ENCODE measurements around the gene PTGR3.

Gene PTGR3

GRCh38 chr18:75203416-75204268, 5.3 kb downstream of the PTGR3 start:
- Histone ChIP-seq H3K27ac (ENCODE audit: low read length) (no peak overlapping the region), H3K79me2 (ENCODE audit: insufficient read depth, low read length) (peaks cover 93% of the 10 kb centered on the region), H3K27me3 (ENCODE audit: insufficient read depth, low read length, poor library complexity) (no peaks in the 10 kb centered on the region), H3K9me3 (ENCODE audit: insufficient read depth, low read length, severe bottlenecking) (no peaks in the 10 kb centered on the region), H2AFZ (ENCODE audit: low read depth, low read length) (no peak overlapping the region), H3K9ac (ENCODE audit: low read depth, low read length) (no peak overlapping the region), H3K4me1 (ENCODE audit: insufficient read depth, low read length) (peaks cover 28% of the 10 kb centered on the region), H4K20me1 (ENCODE audit: insufficient read depth, low read length) (peaks cover 63% of the 10 kb centered on the region), H3K4me3 (ENCODE audit: low read depth in 1 of 2, low read length in 2 of 2) (no peak overlapping the region), H3K36me3 (ENCODE audit: insufficient read depth, low read length) (peaks cover 44% of the 10 kb centered on the region), H3K4me2 (ENCODE audit: insufficient read depth, low read length) (no peak overlapping the region)
- ATAC-seq (ENCODE audit: insufficient read depth, low read depth) = no peak
- no peak for DNase-seq
- no peak for TF ChIP-seq EZH2 (IDR thresholded peaks at IDR 0.05; ENCODE audit: borderline replicate concordance, low read depth, low read length, severe bottlenecking)
- no peak for TF ChIP-seq CTCF (IDR thresholded peaks at IDR 0.05; ENCODE audit: borderline replicate concordance, extremely low read depth, low read length, poor library complexity, severe bottlenecking)

- H2AFZ ChIP-seq (ENCODE audit: low read depth, low read length) = no peak overlapping the region
- TF ChIP-seq CTCF (IDR thresholded peaks at IDR 0.05; ENCODE audit: borderline replicate concordance, extremely low read depth, low read length, poor library complexity, severe bottlenecking) (no peak), EZH2 (IDR thresholded peaks at IDR 0.05; ENCODE audit: borderline replicate concordance, low read depth, low read length, severe bottlenecking) (no peak)
- no peaks in the 10 kb centered on the region for H3K9me3 ChIP-seq (ENCODE audit: insufficient read depth, low read length, severe bottlenecking)
- peaks cover 85% of the 10 kb centered on the region for H3K79me2 ChIP-seq (ENCODE audit: insufficient read depth, low read length)
- H3K36me3 ChIP-seq (ENCODE audit: insufficient read depth, low read length) = peaks cover 40% of the 10 kb centered on the region
- no peaks in the 10 kb centered on the region for H3K27me3 ChIP-seq (ENCODE audit: insufficient read depth, low read length, poor library complexity)
- H3K27ac ChIP-seq (ENCODE audit: low read length) = no peak overlapping the region
- peaks cover 59% of the 10 kb centered on the region for H4K20me1 ChIP-seq (ENCODE audit: insufficient read depth, low read length)
- H3K4me1 ChIP-seq (ENCODE audit: insufficient read depth, low read length) = peaks cover 25% of the 10 kb centered on the region
- H3K9ac ChIP-seq (ENCODE audit: low read depth, low read length) = no peak overlapping the region
- H3K4me2 ChIP-seq (ENCODE audit: insufficient read depth, low read length) = no peak overlapping the region
- DNase-seq = no peak
- no peak overlapping the region for H3K4me3 ChIP-seq (ENCODE audit: low read depth in 1 of 2, low read length in 2 of 2)
- no peak for ATAC-seq (ENCODE audit: insufficient read depth, low read depth)
Measured at GRCh38 chr18:75202696-75203365, 6.1 kb downstream of the PTGR3 start.

- H3K27ac ChIP-seq (ENCODE audit: low read length) = no peak overlapping the region
- no peak overlapping the region for H3K4me2 ChIP-seq (ENCODE audit: insufficient read depth, low read length)
- peaks cover 77% of the 10 kb centered on the region for H3K79me2 ChIP-seq (ENCODE audit: insufficient read depth, low read length)
- H2AFZ ChIP-seq (ENCODE audit: low read depth, low read length) = no peak overlapping the region
- ATAC-seq (ENCODE audit: insufficient read depth, low read depth) (no peak), DNase-seq (no peak)
- peaks cover 41% of the 10 kb centered on the region for H3K36me3 ChIP-seq (ENCODE audit: insufficient read depth, low read length)
- H3K9me3 ChIP-seq (ENCODE audit: insufficient read depth, low read length, severe bottlenecking) = no peaks in the 10 kb centered on the region
- H3K4me3 ChIP-seq (ENCODE audit: low read depth in 1 of 2, low read length in 2 of 2) = no peak overlapping the region
- no peak overlapping the region for H3K9ac ChIP-seq (ENCODE audit: low read depth, low read length)
- no peaks in the 10 kb centered on the region for H3K27me3 ChIP-seq (ENCODE audit: insufficient read depth, low read length, poor library complexity)
- H4K20me1 ChIP-seq (ENCODE audit: insufficient read depth, low read length) = peaks cover 47% of the 10 kb centered on the region
- TF ChIP-seq CTCF (IDR thresholded peaks at IDR 0.05; ENCODE audit: borderline replicate concordance, extremely low read depth, low read length, poor library complexity, severe bottlenecking) = no peak
- no peak for TF ChIP-seq EZH2 (IDR thresholded peaks at IDR 0.05; ENCODE audit: borderline replicate concordance, low read depth, low read length, severe bottlenecking)
- H3K4me1 ChIP-seq (ENCODE audit: insufficient read depth, low read length) = peaks cover 12% of the 10 kb centered on the region
Measured at GRCh38 chr18:75201282-75202270, 7.4 kb downstream of the PTGR3 start.
